Stimulated activated CD4-positive, alpha-beta T cell treated with anti-CD3 and anti-CD28 coated beads, Interleukin-1b, Interleukin-23, amount 100 ng/mL, for 48 hours (primary cell): ENCODE measurements around the gene CNTNAP5.
A peak's percentile ranks its signal among the peaks of the same experiment; 100 is the strongest.

Source experiments
- DNase-seq: peaks from one replicate; pipeline ENCODE4 v3.0.0-alpha.2; 2020

CNTNAP5 gene

DNA sequence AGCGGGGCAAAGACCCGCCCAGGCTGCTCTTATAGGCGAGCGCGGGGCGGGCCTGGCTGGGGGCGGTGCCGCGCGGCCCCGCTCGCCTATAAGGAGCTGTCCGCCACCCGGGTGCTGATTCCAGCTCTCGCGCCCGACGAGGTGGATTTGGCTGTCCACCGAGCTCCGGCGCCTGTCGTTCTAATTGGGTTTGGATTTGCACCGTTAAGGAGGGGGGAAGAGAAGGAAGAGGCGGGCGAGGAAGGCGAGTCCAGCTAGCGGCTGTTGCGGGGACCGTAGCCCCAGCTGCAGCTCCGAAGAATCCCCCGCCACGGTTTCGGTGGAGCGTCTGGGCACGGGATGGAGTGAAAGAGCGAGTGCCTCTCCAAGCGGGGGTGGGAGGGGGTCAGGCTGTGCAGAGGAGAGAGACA lies at the start of gene CNTNAP5:
CNTNAP5 (plus strand) TSS at position 117 of the 410 bp plus-strand sequence. CDS start 364 bp downstream, outside the sequence.
- DNase-seq = peak; percentile 18

DNA sequence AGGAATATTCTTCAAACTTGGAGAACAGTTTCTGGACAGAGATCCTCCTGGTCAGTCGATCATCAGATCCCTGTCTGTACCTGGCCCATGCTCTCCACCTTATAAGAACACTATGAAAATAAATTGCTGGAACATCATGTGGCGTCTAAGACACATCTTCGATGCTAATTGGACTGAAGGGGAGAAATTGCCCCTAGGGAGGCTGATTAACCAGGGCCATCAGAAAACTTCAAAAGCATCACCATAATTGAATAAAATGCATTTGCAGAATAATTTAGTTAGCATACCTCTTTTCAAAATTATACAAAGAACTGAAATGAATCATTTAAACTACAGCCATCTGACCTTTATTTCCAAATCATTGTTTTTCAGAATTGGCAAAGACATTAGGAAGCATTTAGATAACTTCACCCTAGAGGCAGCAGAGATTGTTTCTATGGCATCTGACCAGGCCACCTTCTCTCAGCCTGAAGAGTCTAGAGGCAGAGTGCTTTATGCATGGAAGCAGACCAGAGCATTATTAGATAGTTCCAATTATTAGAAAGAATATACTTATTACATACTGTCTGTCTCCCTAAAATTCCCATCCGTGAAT lies 48.9 kb upstream of the CNTNAP5 start:
- DNase-seq = no peak

- no peak for DNase-seq
Observed at GRCh38 chr2:123993728-123994323, 31.3 kb upstream of the CNTNAP5 start.

- no peak for DNase-seq
Observed at GRCh38 chr2:123999681-124000080, 25.4 kb upstream of the CNTNAP5 start.

- no peak for DNase-seq
Observed at GRCh38 chr2:124001696-124002430, 23.2 kb upstream of the CNTNAP5 start.

- no peak for DNase-seq
Observed at GRCh38 chr2:124018890-124019289, 6.2 kb upstream of the CNTNAP5 start.

DNA sequence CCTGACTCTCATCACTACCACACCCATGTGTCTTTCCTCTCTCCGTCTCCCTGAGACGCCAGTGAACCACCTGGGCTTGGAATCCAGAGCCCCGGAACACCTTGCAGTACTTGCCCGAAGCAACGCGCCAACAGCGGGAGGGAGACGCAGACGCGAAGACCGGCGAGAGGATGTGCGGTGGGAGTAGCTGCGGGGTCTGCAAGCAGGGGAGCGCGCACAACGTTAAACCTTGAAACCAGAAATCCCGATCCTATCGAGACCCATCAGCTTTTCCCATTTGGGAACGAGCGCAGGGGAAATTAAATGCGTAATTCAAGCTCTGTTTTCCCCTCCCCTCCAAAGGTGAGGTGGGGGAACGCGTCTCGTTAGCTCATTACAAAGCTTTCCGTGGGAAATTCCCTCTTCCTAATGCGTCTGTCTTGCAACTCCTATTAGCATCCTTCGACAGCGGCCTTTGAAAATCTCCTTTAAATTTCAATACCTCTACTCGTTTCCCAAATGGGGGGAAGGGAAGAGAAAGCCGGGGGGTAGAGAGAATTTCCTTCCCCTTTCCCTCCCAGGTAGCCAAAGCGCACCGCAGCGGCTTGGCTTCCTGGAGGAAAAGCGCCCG lies 421 bp upstream of the CNTNAP5 start:
- no peak for DNase-seq

DNA sequence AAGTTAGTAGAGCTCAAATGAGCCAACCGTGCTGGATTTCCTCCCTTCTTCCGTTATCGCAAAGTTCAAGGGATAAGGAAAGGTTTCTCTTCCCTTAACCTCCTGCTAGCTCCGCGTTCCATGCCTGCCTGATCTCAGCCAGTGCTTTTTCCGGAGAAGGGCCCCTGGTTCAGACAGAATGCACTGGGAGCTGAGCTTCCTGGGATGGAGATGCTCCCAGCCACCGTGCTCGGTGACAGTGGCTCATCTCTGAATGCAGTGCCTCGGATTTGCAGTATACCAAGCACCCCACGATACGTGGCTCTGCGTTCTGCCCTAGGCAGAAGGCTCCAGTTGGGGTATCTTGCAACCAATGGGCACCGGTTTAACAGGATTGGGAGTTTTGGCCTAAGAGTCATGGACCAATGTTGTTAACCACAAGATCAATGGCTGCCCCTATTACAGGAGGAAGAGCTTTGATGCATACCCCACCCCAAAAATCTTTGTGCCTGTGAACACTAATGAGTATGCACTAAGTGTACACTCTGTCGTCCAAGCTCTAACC lies 876 bp downstream of the CNTNAP5 start:
- DNase-seq = no peak

DNA sequence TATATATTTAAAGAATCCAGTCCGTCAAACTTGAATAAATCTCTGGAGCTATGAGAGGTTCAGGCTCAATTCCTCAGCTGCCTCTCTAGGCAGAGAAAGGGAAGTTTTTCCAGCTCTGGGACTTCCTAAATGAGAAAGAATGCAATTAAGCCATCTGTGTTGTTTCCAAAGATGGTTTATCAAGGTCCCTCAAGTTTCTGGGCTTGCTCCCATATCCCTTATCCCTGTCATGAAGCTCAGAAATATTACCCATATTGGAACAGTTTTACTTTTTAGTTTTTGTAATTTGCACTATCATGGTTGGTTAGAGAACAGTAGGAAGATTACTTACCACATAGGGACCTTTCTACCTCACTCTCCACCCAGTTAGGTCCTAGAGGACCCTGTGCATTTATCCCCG lies 1.4 kb downstream of the CNTNAP5 start:
- no peak for DNase-seq

DNA sequence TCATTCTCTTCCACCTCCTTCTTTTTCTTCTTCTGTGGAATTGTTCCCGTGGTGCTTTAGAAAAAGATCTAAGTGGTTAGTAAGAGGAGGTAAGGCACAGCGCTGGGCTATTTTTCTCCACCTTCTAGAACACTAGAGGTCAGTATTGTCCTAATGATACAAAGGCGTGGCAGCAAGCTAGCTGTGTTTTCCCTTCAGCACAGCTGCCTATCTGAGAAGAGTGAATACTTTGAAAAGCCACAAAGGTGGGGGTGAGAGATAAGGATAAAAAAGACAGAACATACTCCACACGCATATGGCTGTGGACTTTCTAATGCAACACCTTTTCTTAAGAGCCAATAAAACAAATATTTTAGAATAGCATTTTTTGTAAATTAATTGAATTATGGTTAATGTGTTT lies 2.1 kb downstream of the CNTNAP5 start:
- DNase-seq = no peak

DNA sequence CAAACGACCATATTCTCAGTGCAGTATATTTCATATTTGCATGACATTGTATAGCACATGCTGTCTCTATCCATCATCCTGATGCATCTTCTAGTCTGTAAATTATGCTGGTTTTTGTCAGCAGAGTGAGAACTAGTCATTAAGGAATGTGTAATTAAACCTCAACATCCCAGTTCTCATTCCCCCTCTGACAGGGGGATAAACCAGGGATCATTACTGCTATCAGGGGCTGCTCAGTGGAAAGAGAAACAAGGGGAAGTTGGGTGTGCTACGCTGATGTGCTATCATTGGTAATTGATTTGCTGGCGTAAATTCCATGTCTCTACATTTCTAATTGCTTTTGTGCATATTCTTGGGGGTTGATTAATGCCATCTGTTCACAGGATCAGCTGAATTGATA lies 7.7 kb downstream of the CNTNAP5 start:
- no peak for DNase-seq

- DNase-seq = no peak
Observed at GRCh38 chr2:124034265-124034664, 9.2 kb downstream of the CNTNAP5 start.

DNA sequence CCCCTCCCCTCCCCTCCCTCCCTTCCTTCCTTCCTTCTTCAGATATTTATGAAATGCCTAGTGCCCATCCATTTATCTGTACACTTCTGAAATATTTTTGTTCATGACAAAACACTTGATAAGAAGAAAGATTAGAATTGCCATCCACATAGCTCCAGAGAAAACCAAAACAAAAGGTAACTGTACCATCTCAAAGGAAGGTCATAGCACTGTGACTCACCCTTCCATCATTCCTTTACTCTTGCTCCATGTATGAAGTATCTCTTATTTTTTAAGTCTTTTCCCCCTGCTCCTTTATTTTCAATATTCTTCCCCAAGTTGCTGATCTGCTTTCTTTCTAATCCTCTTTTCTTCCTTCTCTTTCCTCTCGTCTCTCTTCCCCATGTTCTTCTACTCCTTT lies 9.9 kb downstream of the CNTNAP5 start:
- DNase-seq = no peak

DNA sequence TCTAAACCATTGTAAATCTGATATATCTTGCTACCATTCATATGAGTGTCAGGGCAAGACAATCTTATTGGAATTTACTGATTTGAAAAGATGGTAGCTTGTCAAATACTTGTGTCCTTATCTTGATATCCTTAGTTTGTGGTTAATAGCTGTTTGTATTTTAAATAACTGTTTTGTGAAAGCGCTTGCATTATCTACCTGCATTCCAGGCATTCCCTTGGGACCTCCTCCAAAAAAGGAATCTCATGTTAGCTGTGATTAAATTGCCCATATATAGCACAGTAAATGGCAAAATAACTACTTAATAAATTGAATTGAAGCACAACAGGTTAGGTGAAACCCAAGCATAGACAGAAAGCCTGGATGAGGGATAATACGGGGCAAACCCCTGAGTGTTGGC lies 13.9 kb downstream of the CNTNAP5 start:
- no peak for DNase-seq

DNA sequence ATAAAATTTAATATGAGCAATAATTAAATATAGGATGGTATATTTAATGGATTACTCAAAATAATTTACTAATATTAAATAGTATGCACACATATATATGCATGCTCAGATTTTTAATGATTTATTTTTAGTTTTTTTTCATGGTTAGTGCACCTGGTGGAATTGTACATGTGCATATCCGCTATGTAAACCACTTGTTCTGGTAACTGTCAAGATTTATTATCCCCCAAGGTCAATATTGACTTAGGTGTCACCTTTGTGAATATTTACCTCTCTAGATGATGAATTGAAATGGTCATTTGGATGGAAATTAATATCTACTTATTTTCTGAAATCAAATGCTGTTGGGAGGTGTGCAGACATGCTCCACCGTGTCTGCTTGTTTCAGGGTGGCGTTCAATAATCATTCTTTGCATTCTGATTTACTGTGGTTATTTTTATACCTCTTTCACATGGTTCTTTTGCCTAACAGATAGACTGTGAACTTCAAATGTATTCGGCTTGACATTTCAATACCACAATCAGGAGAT lies 14.7 kb downstream of the CNTNAP5 start:
- DNase-seq = no peak

DNA sequence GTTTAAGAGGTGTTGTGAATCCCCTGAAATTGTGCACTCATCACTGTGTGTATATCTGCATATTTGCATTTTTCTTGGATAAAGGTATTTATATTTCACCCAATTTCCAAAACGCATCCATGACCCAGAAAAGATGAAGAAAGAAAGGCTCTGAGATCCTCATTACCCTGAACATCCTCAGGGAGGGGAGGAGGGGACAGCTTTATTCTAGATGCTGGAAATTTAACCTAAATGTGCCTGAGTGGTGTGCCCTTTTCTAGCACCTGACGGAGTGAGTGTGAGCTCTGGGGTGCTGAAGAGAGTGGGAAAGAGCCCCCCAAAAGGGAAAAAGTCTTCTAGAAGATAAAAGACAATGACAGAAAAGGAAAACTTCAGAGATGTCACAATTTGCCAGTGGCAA lies 20.8 kb downstream of the CNTNAP5 start:
- no peak for DNase-seq

- DNase-seq = no peak
Observed at GRCh38 chr2:124046332-124046731, 21.2 kb downstream of the CNTNAP5 start.

DNA sequence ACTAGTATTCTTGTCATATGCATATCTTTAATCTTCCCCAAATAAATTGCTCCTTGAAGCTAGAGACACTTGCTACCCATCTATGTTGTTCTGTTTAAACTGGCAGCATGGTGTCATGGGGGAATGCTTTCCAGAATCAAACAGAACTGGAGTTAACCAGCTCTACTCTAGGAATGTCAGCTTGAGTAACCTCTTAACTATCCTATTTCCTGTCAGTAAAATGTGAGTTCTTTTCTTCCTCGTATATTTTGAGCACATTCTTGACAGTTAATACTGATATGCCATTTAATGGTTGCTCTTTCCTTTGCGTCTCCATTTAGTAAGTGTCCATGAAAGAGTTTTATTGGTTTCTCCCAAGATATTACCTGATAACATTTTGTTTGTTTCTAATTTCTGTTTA lies 23.0 kb downstream of the CNTNAP5 start:
- DNase-seq = no peak

DNA sequence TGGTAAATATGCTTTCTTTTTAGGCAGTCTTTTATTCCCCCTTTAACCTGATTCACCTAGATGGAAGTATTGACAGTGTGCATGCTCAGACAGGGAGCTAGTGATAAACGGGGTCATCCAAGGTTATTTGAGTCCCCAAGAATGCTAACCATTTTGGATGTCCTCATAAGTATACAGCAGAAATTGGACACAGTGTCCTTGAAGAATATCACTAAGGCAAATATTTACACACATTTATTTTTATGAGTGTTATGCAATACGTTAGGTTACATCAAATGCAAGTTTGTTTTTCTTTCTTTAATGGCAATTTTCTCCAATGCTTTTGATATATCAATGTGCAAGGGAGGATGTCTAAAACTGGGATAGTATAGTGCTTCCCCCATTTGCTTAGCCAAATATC lies 23.6 kb downstream of the CNTNAP5 start:
- DNase-seq = no peak

- DNase-seq = no peak
Observed at GRCh38 chr2:124049136-124049535, 24.0 kb downstream of the CNTNAP5 start.

DNA sequence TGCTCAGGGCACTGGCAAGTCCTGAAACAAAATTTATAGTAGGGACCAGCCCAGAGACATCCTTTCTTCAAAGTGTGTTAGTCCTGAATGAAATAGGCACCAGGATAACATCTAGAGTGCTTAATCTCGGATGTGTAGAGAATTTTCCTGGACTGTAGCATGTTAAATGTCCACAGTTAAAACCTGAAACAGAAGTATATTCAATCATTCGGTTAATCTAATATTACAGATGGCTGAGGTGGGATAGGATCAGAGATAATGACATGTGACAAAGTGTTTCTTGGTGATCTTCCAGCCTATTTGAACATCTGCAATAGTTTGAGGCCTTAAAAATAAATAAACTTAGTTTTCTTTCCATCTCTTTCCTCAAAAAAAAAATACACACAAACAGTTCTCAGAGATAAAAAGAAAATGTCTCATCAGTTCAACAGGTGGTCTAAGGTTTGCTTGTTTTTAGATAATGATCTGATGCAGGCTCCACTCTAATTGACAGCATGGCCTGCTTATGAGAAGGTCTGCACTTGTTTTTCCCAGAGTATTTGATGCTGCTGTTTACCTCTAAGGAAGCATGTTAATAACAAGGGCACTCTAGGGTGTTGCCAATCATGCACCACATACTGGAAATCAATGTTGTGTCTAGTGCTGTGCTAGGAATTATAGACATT lies 25.9 kb downstream of the CNTNAP5 start:
- DNase-seq = no peak

DNA sequence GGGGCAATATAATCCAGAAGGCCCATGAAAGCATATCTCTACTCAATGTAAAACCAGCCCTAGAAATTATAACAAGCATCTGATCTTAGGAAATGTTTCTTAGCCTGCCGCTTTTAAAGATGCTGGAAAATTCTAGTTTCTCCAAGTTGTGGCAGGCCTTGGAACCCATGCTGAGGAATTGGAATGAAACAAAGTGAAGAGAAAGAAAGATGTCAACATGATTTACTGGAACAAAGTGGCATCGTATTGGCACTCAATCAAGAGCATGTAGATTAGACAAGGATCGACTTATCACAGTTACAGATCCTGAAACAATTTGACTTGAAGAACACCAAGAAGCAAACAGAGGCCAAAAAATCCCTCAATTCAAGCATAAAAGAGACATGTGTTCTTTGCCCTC lies 28.7 kb downstream of the CNTNAP5 start:
- DNase-seq = no peak

DNA sequence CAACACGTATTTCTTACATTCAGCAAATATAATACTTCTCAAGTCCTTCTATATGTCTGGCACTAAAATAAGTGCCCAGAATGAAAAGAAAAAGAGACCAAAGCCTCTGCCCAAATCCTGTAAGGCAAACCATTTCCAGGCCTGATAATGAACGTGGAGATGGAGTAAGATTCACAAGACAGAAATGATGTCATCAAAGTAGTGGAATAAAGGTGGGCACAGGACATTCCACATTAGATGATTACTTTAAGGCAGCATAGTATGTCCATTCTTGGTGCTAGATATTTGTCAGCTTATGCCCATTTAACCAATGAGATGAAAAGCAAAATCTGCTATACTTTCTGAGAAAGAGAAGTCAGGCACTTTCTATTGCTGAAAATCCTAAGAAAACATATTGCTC lies 38.5 kb downstream of the CNTNAP5 start:
- DNase-seq = no peak
